Activated CD8-positive, alpha-beta memory T cell treated with anti-CD3 and anti-CD28 coated beads for 4 hours (primary cell): ENCODE data around the gene PPP2R1B.
"Not testable (repeated sequence)": the region's sequence is repeated elsewhere in the genome, so short reads cannot be mapped to it uniquely, and the experiment has no call there.

Source experiments
- DNase-seq, 2 donors: peaks; one replicate each; pipeline ENCODE4 v3.0.0-alpha.2; 2020; ENCODE audit warnings: low read depth in 2 of 2

The PPP2R1B gene

GRCh38 chr11:111726301-111726713 lies 39.9 kb downstream of the PPP2R1B start:
- no peak for DNase-seq

DNA sequence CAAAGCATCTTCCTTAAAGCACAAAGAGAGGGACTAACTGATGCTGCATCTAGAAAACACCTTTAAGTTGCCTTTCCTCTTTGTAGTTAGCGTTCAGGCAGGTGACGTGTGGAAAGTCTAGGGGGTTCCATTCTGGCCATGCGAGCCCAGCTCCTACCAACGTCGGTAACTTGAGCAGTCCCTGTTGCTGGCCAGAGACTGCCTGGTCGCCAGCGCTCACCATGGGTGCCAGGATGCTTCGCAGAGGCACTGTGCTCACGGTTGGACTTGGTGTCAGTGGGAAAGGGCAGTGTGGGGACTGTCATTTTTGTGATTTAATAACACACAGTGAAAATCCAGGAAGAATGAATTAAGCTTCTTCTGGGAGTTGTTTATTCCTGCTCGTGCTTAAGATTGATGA lies 40.6 kb downstream of the PPP2R1B start:
- DNase-seq, result no peak

DNA sequence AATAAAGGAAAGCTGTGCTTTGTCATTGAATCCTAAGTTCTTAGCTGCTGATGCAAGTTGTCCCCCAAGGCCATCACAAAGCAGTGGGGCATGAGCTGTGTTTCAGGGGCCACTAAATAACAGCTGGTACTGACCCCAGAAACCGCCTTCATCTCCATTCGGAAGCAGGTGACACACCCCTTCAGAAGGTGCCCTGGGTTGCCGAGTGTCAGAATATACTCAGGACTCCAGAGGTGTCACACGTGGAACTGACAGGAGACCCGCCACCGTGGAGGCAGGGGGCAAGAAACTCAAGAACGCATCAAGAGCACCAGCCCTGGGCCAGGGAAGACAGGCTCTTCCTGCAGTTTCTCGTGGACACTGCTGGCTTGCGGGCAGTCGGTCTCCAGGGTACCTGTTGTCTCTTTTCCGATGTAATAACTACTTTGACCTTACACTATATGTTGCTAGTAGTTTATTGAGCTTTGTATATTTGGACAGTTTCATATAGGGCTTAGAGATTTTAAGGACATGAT lies 41.5 kb downstream of the PPP2R1B start:
- DNase-seq, result no peak

- no peak for DNase-seq
Measured at GRCh38 chr11:111723595-111723994, 42.6 kb downstream of the PPP2R1B start.

- no peak for DNase-seq
Measured at GRCh38 chr11:111722501-111722900, 43.7 kb downstream of the PPP2R1B start.

DNA sequence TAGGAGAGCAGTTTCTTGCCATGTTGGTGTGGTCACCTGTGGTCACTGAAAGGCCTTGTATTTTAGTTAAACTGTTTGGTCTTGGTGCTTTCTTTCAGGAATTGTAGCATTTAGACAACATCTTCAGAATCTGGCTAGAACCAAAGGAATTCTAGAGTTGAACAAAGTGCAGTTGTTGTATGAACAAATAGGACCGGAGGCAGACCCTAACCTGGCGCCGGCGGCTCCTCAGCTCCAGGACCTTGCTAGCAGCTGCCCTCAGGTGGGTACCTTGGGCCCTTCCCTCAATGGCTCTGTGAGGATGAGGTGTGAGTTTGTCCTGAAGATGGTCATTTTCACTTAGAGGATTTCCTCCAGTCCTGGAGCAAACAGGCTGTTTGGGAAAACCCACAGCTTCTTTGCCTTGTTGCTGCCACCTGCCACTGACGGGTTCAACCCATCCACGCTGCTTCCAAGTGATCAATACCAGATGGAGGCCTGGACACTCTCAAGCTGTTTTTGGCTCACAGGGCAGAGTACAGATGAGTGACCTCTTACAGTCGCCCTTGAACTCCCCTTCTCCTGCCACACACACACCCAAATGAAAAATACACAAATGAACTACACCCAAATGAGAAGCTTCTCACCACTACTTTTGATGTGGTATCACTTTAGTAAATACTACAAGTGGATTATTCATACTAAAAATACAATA lies 45.2 kb downstream of the PPP2R1B start:
- DNase-seq, result no peak

DNA sequence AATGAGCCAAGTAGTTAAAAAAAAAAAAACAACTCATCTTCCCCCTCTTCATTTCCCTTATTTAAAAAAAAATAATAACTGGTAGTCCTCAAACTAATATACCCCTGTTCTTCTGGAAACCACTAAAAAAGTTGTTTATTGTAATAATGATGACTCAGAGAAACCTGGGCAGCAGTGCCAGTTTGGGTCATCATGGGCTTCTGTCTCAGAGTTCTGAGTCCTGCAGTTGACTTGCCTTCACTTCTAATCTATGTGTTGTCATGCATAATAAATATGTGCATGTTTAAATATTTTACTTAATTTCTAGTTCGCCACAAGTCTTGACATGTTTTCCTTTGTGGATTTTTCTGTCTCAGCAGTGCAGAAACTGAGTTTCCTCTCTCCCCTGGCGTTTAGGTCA lies 46.8 kb downstream of the PPP2R1B start:
- DNase-seq, result no peak

- DNase-seq, result no peak
Measured at GRCh38 chr11:111718859-111719258, 47.3 kb downstream of the PPP2R1B start.

GRCh38 chr11:111718436-111718835 lies 47.8 kb downstream of the PPP2R1B start:
- DNase-seq, result no peak

GRCh38 chr11:111717660-111718059 lies 48.5 kb downstream of the PPP2R1B start:
- not testable (repeated sequence) for DNase-seq

GRCh38 chr11:111715142-111715816 lies 50.9 kb downstream of the PPP2R1B start:
- no peak for DNase-seq

- no peak for DNase-seq
Measured at GRCh38 chr11:111714522-111714921, 51.7 kb downstream of the PPP2R1B start.

- DNase-seq, result no peak
Measured at GRCh38 chr11:111707691-111708067, 58.5 kb downstream of the PPP2R1B start.

DNA sequence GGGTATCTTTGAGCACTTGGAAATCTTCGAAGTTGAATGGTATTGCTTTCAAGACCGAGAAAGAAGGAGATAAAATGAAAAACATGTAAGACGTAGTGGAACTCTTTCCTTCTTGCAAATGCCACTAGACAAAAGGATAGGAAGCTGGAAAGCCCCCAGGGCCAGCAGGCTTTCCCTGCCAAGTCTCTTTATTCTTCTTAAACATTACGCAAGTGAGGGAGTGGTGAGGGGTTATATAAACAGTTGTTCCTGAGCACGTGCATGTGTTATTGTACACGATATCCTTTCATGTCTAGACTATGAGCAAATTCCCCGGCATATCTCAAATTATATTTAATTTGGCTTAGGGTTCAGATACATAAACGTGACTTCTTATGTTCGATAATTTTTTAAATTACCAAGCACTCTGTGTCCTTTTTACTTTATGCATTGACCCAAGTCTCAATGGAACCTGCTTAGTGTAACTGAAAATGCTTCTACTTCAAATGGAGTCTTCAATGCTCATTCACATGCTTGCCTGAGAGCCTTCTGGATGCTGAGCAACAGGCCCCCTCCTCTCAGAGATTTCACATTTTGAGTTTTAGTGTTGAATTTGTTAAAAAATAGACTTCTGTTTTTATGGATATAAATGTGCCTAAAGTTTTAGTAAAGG lies 59.0 kb downstream of the PPP2R1B start:
- DNase-seq, result no peak

DNA sequence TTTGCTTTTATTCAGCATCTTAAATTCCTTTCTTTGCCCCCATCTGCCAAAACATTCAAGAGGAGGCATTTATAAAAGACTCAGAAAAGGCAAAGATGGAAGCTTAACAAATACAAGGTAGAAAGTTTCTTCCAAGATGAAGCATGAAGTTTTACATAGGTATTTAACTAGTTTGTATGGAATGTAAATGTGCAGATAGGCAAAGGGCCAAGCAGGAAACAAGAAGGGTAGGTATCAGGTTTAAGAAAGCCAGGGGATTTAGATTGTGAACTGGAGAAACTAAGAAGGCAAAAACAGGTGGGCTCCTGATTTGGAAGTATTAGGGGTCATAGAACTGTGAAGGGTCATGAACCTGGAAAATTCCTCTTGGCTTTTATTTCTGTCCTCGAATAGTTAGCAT lies 62.6 kb downstream of the PPP2R1B start:
- DNase-seq, result no peak

DNA sequence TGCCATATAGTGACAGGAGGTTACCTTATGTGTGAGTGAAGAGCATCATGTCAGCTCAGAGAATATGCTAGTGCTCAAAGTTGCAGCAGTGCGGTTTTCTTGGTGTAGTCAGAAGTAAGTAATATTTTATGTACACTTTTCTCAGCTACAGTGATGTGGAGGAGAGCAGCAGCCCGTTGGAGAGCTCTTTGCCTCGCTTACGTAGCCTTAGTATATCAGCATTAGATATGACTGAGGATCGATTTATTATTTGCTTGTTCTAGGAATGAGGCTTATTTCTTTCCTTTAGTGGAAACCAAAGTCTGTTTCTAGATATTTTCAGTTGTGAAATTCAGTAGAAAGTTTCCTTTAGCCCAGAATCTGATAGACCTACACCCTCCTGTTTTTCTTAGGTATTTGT lies 63.6 kb downstream of the PPP2R1B start:
- DNase-seq, result no peak

DNA sequence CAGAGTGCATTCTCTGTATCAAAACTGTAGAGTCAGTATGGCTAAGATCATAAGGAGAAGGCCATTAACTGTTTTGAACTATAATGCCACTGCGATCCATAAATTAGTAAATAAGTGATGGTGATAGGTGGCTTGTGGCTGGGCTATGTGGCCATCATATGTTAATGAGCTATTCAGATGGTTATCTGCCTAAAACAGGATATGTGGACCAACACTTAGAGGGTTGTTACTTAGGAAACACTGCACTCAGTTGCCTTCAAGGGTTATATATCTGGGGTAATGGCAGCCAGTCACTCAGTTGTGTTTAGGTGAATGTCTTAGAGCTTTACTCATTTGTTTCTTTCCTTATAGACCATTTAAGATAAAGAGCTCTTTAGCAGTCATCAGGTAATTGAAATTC lies 66.0 kb downstream of the PPP2R1B start:
- no peak for DNase-seq

DNA sequence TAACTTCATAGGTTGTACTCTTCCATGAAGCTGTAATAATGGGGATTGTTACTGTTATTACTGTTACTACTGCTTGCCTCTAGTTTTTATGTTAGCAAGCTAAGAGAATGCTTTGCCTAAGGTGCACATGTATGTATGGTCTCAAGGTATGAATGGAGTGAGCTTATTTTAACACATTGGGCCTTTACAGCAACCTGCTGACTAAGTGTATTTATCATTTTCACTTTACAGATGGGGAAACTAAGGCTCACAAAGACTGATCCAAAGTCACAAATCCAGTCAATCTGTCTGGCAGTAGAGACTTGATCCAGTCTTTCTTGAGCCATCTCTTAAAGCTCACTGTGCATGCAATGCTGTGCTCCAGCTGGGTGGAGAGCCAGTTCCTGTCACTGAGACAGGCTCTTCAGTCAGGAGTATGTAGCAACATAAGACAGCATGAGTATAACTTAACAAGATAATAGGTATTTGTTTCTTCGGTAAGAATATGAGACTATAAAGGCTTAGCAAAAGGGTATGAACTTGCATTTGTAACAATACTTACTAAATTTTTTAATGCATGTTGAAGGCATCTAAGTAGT lies 66.5 kb downstream of the PPP2R1B start:
- DNase-seq, result no peak

- no peak for DNase-seq
Measured at GRCh38 chr11:111698852-111699559, 67.2 kb downstream of the PPP2R1B start.

GRCh38 chr11:111697933-111698371 lies 68.2 kb downstream of the PPP2R1B start:
- no peak for DNase-seq

DNA sequence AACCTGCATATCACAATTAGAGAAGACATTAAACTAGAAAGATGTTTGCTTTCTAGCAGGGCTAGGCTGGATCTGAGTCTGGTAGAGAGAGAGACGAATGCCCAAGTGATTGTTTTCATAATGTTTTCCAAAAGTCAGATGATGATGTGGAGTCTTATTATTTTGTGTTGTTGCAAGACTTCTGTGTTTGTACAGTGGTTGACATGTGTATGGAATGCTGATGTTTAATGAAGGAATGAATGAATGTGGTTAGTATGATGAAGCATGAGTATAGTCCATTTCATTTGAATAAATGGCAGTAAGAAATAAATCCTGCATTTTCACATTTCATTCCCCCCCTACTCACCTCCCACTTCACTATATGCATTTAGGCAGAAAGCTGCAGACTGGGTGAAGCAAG lies 69.6 kb downstream of the PPP2R1B start:
- DNase-seq, result no peak

DNA sequence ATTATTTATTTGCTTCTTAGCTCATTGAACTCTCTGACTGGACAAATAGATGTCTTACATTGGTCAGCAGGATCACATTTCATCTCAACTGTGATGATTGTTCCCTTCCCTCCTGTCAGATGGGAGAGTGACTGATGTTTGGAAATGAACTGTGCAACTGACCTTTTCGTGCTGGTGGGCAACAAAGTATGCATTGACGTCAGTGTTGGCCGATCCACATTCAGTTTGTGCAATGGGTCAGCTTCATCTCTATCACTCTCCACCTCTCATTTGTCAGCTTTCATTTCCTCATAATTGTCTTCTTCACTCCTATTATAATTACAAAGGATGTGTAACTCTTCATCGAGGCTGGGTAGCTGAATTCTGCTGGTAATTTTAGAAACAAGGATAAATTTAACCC lies 71.3 kb downstream of the PPP2R1B start:
- DNase-seq, result no peak
